ENCODE results near the gene MTOR.

The MTOR gene

GRCh38 chr1:11248169-11248568, 14.2 kb downstream of the MTOR start:
- DNase-seq = peak; percentile 43
- Histone ChIP-seq H2BK120ac (ENCODE audit: low read depth, low read length) (no peak overlapping the region), H3K23ac (ENCODE audit: low read length) (no peak overlapping the region), H3K36me3 (ENCODE audit: control insufficient read depth, insufficient read depth, low read length) (peaks cover 28% of the 10 kb centered on the region), H3K79me1 (ENCODE audit: low read length) (no peaks in the 10 kb centered on the region), H3K27me3 (ENCODE audit: insufficient read depth, low read length, poor library complexity) (no peaks in the 10 kb centered on the region), H3K9ac (ENCODE audit: low read length) (no peak overlapping the region), H4K5ac (ENCODE audit: low read length) (no peak overlapping the region), H2AK5ac (ENCODE audit: low read length) (no peak overlapping the region), H3K56ac (ENCODE audit: low read length) (no peak overlapping the region), H3K4me1 (ENCODE audit: control insufficient read depth, low read depth, low read length) (no peaks in the 10 kb centered on the region), H2BK5ac (ENCODE audit: low read length) (no peak overlapping the region), H3K27ac (ENCODE audit: low read depth, low read length) (no peak overlapping the region), H3K79me2 (ENCODE audit: control insufficient read depth, insufficient read depth, low read length) (no peaks in the 10 kb centered on the region), H3K4ac (ENCODE audit: low read depth, low read length) (no peak overlapping the region), H3K18ac (ENCODE audit: low read length) (no peak overlapping the region), H3K4me2 (ENCODE audit: low read length) (no peak overlapping the region), H3K4me3 (ENCODE audit: low read length) (no peak overlapping the region), H2BK15ac (replicated peaks; ENCODE audit: low read depth) (no peak overlapping the region), H4K8ac (ENCODE audit: low read depth, low read length) (no peak overlapping the region)
- WGBS (ENCODE audit: extremely low coverage, insufficient coverage, low lambda C conversion rate) = no CpG with 5 or more reads among the region's 4 CpGs

GRCh38 chr1:11245904-11246719, 16.2 kb downstream of the MTOR start:
- no peak overlapping the region for H3K27ac ChIP-seq (ENCODE audit: low read depth, low read length)
- no peaks in the 10 kb centered on the region for H3K79me2 ChIP-seq (ENCODE audit: control insufficient read depth, insufficient read depth, low read length)
- H3K9ac ChIP-seq (ENCODE audit: low read length) = no peak overlapping the region

GRCh38 chr1:11245248-11245647, 17.1 kb downstream of the MTOR start:
- Histone ChIP-seq H4K5ac (ENCODE audit: low read length) (no peak overlapping the region), H3K36me3 (ENCODE audit: control insufficient read depth, insufficient read depth, low read length) (peaks cover 17% of the 10 kb centered on the region), H3K79me1 (ENCODE audit: low read length) (no peaks in the 10 kb centered on the region), H2AK5ac (ENCODE audit: low read length) (no peak overlapping the region), H3K4me1 (ENCODE audit: control insufficient read depth, low read depth, low read length) (no peaks in the 10 kb centered on the region), H2BK120ac (ENCODE audit: low read depth, low read length) (no peak overlapping the region), H3K4me3 (ENCODE audit: low read length) (no peak overlapping the region), H3K79me2 (ENCODE audit: control insufficient read depth, insufficient read depth, low read length) (no peaks in the 10 kb centered on the region), H2BK5ac (ENCODE audit: low read length) (no peak overlapping the region), H3K9ac (ENCODE audit: low read length) (no peak overlapping the region), H3K23ac (ENCODE audit: low read length) (no peak overlapping the region), H3K27me3 (ENCODE audit: insufficient read depth, low read length, poor library complexity) (no peaks in the 10 kb centered on the region), H3K18ac (ENCODE audit: low read length) (no peak overlapping the region), H3K56ac (ENCODE audit: low read length) (no peak overlapping the region), H3K4ac (ENCODE audit: low read depth, low read length) (no peak overlapping the region), H2BK15ac (replicated peaks; ENCODE audit: low read depth) (no peak overlapping the region), H4K8ac (ENCODE audit: low read depth, low read length) (no peak overlapping the region), H3K4me2 (ENCODE audit: low read length) (no peak overlapping the region), H3K27ac (ENCODE audit: low read depth, low read length) (no peak overlapping the region)
- no CpG with 5 or more reads among the region's 3 CpGs for WGBS (ENCODE audit: extremely low coverage, insufficient coverage, low lambda C conversion rate)
- no peak for DNase-seq

More at GRCh38 chr1:11245904-11246719, 16.2 kb downstream of the MTOR start:
- Histone ChIP-seq H3K27me3 (ENCODE audit: insufficient read depth, low read length, poor library complexity) (no peaks in the 10 kb centered on the region), H3K18ac (ENCODE audit: low read length) (no peak overlapping the region), H3K36me3 (ENCODE audit: control insufficient read depth, insufficient read depth, low read length) (peaks cover 22% of the 10 kb centered on the region), H2BK15ac (replicated peaks; ENCODE audit: low read depth) (no peak overlapping the region), H2BK5ac (ENCODE audit: low read length) (no peak overlapping the region), H4K5ac (ENCODE audit: low read length) (no peak overlapping the region), H3K56ac (ENCODE audit: low read length) (no peak overlapping the region), H3K23ac (ENCODE audit: low read length) (no peak overlapping the region), H3K4me2 (ENCODE audit: low read length) (no peak overlapping the region), H2BK120ac (ENCODE audit: low read depth, low read length) (no peak overlapping the region), H3K79me1 (ENCODE audit: low read length) (no peaks in the 10 kb centered on the region), H3K4me1 (ENCODE audit: control insufficient read depth, low read depth, low read length) (no peaks in the 10 kb centered on the region), H3K4ac (ENCODE audit: low read depth, low read length) (no peak overlapping the region), H4K8ac (ENCODE audit: low read depth, low read length) (no peak overlapping the region), H3K4me3 (ENCODE audit: low read length) (no peak overlapping the region), H2AK5ac (ENCODE audit: low read length) (no peak overlapping the region)
- no CpG with 5 or more reads among the region's 7 CpGs for WGBS (ENCODE audit: extremely low coverage, insufficient coverage, low lambda C conversion rate)
- no peak for DNase-seq

GRCh38 chr1:11238311-11238710, 24.0 kb downstream of the MTOR start:
- Histone ChIP-seq H3K27me3 (ENCODE audit: insufficient read depth, low read length, poor library complexity) (no peaks in the 10 kb centered on the region), H4K5ac (ENCODE audit: low read length) (no peak overlapping the region), H3K23ac (ENCODE audit: low read length) (no peak overlapping the region), H3K36me3 (ENCODE audit: control insufficient read depth, insufficient read depth, low read length) (peaks cover 23% of the 10 kb centered on the region), H2BK5ac (ENCODE audit: low read length) (no peak overlapping the region), H2BK15ac (replicated peaks; ENCODE audit: low read depth) (no peak overlapping the region), H3K4me2 (ENCODE audit: low read length) (no peak overlapping the region), H3K79me2 (ENCODE audit: control insufficient read depth, insufficient read depth, low read length) (no peaks in the 10 kb centered on the region), H3K4ac (ENCODE audit: low read depth, low read length) (no peak overlapping the region), H3K4me1 (ENCODE audit: control insufficient read depth, low read depth, low read length) (no peaks in the 10 kb centered on the region), H4K8ac (ENCODE audit: low read depth, low read length) (no peak overlapping the region), H3K56ac (ENCODE audit: low read length) (no peak overlapping the region), H3K9ac (ENCODE audit: low read length) (no peak overlapping the region), H3K4me3 (ENCODE audit: low read length) (no peak overlapping the region), H2BK120ac (ENCODE audit: low read depth, low read length) (no peak overlapping the region), H2AK5ac (ENCODE audit: low read length) (no peak overlapping the region), H3K27ac (ENCODE audit: low read depth, low read length) (no peak overlapping the region), H3K79me1 (ENCODE audit: low read length) (no peaks in the 10 kb centered on the region), H3K18ac (ENCODE audit: low read length) (no peak overlapping the region)
- WGBS (ENCODE audit: extremely low coverage, insufficient coverage, low lambda C conversion rate) = no CpG with 5 or more reads among the region's 7 CpGs
- no peak for DNase-seq

GRCh38 chr1:11237356-11237755, 25.0 kb downstream of the MTOR start:
- no peak overlapping the region for H3K23ac ChIP-seq (ENCODE audit: low read length)
- no peak for DNase-seq
- no peaks in the 10 kb centered on the region for H3K27me3 ChIP-seq (ENCODE audit: insufficient read depth, low read length, poor library complexity)
- H4K8ac ChIP-seq (ENCODE audit: low read depth, low read length) = no peak overlapping the region
- H2BK5ac ChIP-seq (ENCODE audit: low read length) = no peak overlapping the region
- no peak overlapping the region for H3K9ac ChIP-seq (ENCODE audit: low read length)
- no peak overlapping the region for H3K27ac ChIP-seq (ENCODE audit: low read depth, low read length)
- no peak overlapping the region for H3K4ac ChIP-seq (ENCODE audit: low read depth, low read length)
- H2BK15ac ChIP-seq (replicated peaks; ENCODE audit: low read depth) = no peak overlapping the region
- H2BK120ac ChIP-seq (ENCODE audit: low read depth, low read length) = no peak overlapping the region
- no peaks in the 10 kb centered on the region for H3K4me1 ChIP-seq (ENCODE audit: control insufficient read depth, low read depth, low read length)
- H3K79me1 ChIP-seq (ENCODE audit: low read length) = no peaks in the 10 kb centered on the region
- H3K18ac ChIP-seq (ENCODE audit: low read length) = no peak overlapping the region
- peaks cover 17% of the 10 kb centered on the region for H3K36me3 ChIP-seq (ENCODE audit: control insufficient read depth, insufficient read depth, low read length)
- H3K56ac ChIP-seq (ENCODE audit: low read length) = no peak overlapping the region
- no peak overlapping the region for H3K4me3 ChIP-seq (ENCODE audit: low read length)
- H2AK5ac ChIP-seq (ENCODE audit: low read length) = no peak overlapping the region
- no peaks in the 10 kb centered on the region for H3K79me2 ChIP-seq (ENCODE audit: control insufficient read depth, insufficient read depth, low read length)
- no peak overlapping the region for H4K5ac ChIP-seq (ENCODE audit: low read length)
- WGBS (ENCODE audit: extremely low coverage, insufficient coverage, low lambda C conversion rate) = no CpG with 5 or more reads among the region's 6 CpGs
- no peak overlapping the region for H3K4me2 ChIP-seq (ENCODE audit: low read length)

- H3K4me3 ChIP-seq (ENCODE audit: low read length) = no peak overlapping the region
- H3K4me2 ChIP-seq (ENCODE audit: low read length) = no peak overlapping the region
- no peak overlapping the region for H4K8ac ChIP-seq (ENCODE audit: low read depth, low read length)
- no peaks in the 10 kb centered on the region for H3K4me1 ChIP-seq (ENCODE audit: control insufficient read depth, low read depth, low read length)
- H3K27ac ChIP-seq (ENCODE audit: low read depth, low read length) = no peak overlapping the region
- H3K27me3 ChIP-seq (ENCODE audit: insufficient read depth, low read length, poor library complexity) = no peaks in the 10 kb centered on the region
- no peak overlapping the region for H4K5ac ChIP-seq (ENCODE audit: low read length)
- H3K79me1 ChIP-seq (ENCODE audit: low read length) = no peaks in the 10 kb centered on the region
- no peak overlapping the region for H2BK120ac ChIP-seq (ENCODE audit: low read depth, low read length)
- H3K4ac ChIP-seq (ENCODE audit: low read depth, low read length) = no peak overlapping the region
- H3K79me2 ChIP-seq (ENCODE audit: control insufficient read depth, insufficient read depth, low read length) = no peaks in the 10 kb centered on the region
- no CpG with 5 or more reads among the region's 2 CpGs for WGBS (ENCODE audit: extremely low coverage, insufficient coverage, low lambda C conversion rate)
- H3K18ac ChIP-seq (ENCODE audit: low read length) = no peak overlapping the region
- no peak overlapping the region for H3K9ac ChIP-seq (ENCODE audit: low read length)
- no peak overlapping the region for H3K56ac ChIP-seq (ENCODE audit: low read length)
- H2AK5ac ChIP-seq (ENCODE audit: low read length) = no peak overlapping the region
- DNase-seq = no peak
- H2BK5ac ChIP-seq (ENCODE audit: low read length) = no peak overlapping the region
- H3K23ac ChIP-seq (ENCODE audit: low read length) = no peak overlapping the region
- no peak overlapping the region for H2BK15ac ChIP-seq (replicated peaks; ENCODE audit: low read depth)
- H3K36me3 ChIP-seq (ENCODE audit: control insufficient read depth, insufficient read depth, low read length) = peaks cover 19% of the 10 kb centered on the region
Measured at GRCh38 chr1:11233208-11233607, 29.1 kb downstream of the MTOR start.
